HG02759 (cell line): ENCODE results near the gene CATSPERD.

Experiments used
- ATAC-seq: cut with Tn5 transposase; IDR thresholded peaks from one replicate; pipeline ENCODE4 v1.9.1; 2021; ENCODE audit warnings: mild to moderate bottlenecking, moderate library complexity; ENCODE audit not compliant: unreplicated experiment

CATSPERD gene

DNA sequence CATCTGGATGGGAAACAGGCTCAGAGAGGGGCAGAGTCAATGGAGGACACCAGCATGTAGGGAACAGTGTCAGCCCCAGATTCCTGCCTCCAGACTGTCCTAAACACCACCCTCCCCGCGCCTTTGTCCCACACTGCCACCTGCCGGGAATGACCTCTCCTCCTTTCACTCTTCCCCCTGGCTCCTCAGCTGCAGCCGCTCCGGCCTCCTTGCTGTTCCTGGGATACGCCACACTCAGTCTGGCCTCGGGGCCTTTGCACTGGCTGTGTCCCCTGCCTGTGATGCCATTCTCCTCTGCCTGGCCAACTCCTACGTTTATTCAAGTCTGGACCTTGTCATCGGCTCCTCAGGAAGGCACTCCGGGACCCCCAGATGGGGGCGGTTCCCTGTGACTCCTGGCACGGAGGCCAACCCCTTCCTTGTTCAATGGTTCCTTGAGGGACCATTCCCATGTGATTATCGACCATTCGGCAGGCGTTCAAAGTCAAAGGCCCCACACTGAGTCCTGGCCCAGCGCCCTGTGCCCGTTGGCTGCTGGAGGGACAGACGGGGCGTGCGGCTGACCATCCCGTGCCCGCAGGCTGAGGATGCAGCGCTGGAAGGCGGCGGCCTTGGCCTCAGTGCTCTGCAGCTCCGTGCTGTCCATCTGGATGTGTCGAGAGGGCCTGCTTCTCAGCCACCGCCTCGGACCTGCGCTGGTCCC lies 103.3 kb downstream of the CATSPERD start:
- no peak for ATAC-seq

DNA sequence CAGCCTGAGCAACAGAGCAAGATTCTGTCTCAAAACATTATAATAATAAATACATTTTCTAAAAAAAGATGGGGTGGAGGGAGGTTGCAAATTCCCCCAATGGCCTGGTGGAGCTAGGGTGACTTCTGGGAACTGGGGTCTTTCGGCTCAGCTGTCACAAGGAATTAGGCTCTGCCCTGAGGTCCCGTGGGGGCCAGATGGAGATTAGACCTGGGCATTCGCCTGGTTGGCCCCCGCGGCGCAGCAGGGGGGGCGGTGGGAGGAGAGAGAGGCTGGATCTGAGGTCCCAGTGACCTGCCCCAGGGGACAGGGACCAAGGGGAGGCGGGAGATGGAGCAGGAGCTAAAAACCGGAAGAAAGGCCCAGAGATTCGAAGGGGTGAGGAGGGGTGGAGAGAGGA lies 104.3 kb downstream of the CATSPERD start:
- ATAC-seq: no peak

DNA sequence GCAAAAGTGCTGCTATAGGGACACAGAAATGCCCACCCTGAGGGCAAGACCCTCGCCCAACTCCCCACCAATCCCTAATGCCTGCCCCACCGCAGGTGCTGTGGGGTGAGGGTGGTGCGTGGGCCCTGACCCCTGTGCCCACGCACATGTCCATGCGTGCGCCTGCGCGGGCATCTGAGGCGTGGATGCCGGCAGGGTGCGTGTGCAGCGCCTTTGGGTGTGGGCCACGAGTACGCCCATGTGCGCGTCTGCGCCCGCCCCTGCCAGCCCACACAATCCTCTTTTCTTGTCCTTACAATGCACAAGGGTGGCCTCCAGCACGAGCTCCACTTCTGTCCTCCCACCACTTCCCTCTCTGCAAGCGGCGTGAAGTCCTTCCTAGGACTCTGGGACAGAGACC lies 104.7 kb downstream of the CATSPERD start:
- no peak for ATAC-seq

DNA sequence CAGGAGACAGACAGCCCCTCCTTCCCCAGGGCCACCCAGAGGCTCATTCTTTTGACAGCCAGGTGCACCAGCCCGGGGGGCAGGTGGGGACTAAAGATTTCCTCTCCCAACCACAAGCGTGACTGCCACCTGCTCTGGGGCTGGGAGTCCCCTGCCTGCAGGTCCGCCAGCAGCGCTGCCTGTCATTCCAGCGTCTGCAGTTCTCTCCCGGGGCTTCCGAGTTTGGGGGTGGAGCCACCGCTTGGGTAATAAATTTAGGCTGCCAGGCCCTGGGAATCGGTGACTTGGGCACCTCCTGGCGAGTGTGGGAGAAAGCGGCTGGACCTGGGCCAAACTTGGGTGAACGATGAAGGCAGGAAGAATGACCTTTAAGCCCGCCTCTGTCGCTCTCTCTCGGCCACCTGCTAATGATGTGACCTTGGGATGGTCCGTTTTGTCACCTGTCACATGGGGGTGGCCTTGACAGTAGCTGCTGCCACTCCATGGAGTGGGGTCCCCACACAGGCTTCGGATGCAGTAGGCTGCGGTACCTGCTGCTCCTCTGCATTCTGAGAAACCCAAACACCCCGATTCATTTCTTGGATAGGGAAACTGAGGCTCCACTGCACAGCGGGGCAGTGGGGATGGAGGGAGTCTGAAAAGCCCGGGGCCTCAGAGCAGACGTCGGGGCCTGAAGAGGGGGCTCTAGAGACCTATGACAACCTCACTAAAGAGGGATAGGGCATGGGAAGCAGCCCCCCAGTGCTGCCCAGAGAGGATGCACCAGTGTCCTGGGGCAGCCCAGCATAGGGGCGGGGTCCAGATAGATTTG lies 106.3 kb downstream of the CATSPERD start:
- ATAC-seq: no peak

DNA sequence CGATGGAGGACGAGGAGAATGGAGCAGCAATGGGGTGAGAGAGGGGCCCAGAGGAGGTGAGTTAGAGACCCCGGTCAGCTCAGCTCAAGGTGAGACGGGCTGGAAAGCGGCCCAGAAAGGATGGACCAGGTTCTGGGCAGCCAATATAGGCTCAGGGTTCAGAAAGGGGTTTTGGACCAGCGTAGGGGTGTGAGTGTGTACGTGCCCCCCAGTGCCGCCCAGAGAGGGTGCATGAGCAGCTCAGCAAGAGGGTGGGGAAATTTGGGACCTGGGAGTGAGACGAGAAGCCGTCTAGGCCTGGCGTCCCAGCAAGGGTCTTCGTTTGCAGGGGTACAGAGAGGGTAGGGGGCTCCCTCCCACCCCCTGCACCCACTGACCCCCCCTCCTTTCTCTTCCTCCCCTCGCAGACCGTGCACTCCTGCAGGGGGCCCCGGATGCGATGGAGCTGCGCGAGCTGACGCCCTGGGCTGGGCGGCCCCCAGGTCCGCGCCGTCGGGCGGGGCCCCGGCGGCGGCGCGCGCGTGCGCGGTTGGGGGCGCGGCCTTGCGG lies 107.0 kb downstream of the CATSPERD start:
- no peak for ATAC-seq

DNA sequence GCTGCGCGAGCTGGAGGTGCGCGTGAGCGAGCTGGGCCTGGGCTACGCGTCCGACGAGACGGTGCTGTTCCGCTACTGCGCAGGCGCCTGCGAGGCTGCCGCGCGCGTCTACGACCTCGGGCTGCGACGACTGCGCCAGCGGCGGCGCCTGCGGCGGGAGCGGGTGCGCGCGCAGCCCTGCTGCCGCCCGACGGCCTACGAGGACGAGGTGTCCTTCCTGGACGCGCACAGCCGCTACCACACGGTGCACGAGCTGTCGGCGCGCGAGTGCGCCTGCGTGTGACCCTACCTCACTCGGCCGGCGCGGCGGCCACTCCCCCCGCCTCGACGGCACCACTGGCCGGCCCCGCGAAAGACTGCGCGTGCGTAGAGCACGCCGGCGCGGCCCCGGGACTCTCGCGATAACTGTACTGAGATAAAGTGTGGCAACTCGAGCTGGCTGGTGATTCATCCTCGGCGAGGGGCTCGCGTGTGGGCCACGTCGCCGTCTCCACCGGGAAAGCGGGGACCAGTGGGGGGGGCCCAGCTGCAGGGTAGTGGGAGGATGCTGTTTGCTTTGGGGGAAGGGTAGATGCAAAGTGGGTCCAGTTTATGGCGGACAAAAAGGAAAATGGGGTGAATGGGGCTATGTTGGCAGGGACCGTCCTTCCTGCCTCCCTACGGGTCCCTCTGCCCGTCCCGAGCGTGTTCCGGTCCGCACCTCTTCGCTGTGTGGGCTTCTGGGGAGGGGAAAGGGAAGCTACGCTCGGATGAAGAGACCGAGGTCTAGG lies 107.6 kb downstream of the CATSPERD start:
- peak; percentile 78 for ATAC-seq
